Astrocyte (in vitro differentiated cells and primary cell): ENCODE data around the gene PGAM2. TPM values are rescaled to one million over a fixed set of nuclear protein-coding genes. Genes with fewer than 3 reads are reported as not detected.
A peak's percentile ranks its signal among the peaks of the same experiment; 100 is the strongest.

Experiments used
- DNase-seq: peaks from one replicate; pipeline ENCODE4 v3.0.0-alpha.2; 2010; ENCODE audit warnings: low read depth
- FAIRE-seq: peaks from 2 replicates; lab custom pipeline; 2011; peaks lifted over from hg19 to GRCh38; lab: Jason Lieb, UNC
- H2AFZ ChIP-seq: 2 replicates; pipeline ENCODE4 v1.6.0; 2012; ENCODE audit warnings: low read depth, low read length, inconsistent platforms
- H3K27ac ChIP-seq: 2 replicates; pipeline ENCODE4 v1.5.1; 2011; ENCODE audit warnings: low read depth, low read length, inconsistent platforms
- H3K27me3 ChIP-seq: 2 replicates; pipeline ENCODE4 v1.6.0; 2011; ENCODE audit warnings: low read length, inconsistent platforms; ENCODE audit not compliant: insufficient read depth
- H3K36me3 ChIP-seq: 2 replicates; pipeline ENCODE4 v1.5.1; 2011; ENCODE audit warnings: low read length, inconsistent platforms; ENCODE audit not compliant: insufficient read depth
- H3K4me1 ChIP-seq: 2 replicates; pipeline ENCODE4 v1.5.1; 2011; ENCODE audit warnings: low read length, inconsistent platforms; ENCODE audit not compliant: insufficient read depth
- H3K4me2 ChIP-seq: 2 replicates; pipeline ENCODE4 v1.6.0; 2012; ENCODE audit warnings: low read length, inconsistent platforms
- H3K4me3 ChIP-seq: 2 replicates; pipeline ENCODE4 v1.5.1; 2011; ENCODE audit warnings: low read depth, mild to moderate bottlenecking, low read length, inconsistent platforms; ENCODE audit not compliant: insufficient read depth
- H3K79me2 ChIP-seq: 2 replicates; pipeline ENCODE4 v1.6.0; 2012; ENCODE audit warnings: mild to moderate bottlenecking, low read length, inconsistent platforms; ENCODE audit not compliant: insufficient read depth
- H3K9ac ChIP-seq: 2 replicates; pipeline ENCODE4 v1.6.0; 2012; ENCODE audit warnings: mild to moderate bottlenecking, low read length, inconsistent platforms
- H3K9me3 ChIP-seq: 2 replicates; pipeline ENCODE4 v1.5.1; 2012; ENCODE audit warnings: low read depth, mild to moderate bottlenecking, low read length, inconsistent platforms; ENCODE audit not compliant: insufficient read depth
- H4K20me1 ChIP-seq: 2 replicates; pipeline ENCODE4 v1.6.0; 2012; ENCODE audit warnings: low read length, inconsistent platforms; ENCODE audit not compliant: insufficient read depth
- H3K27ac Mint-ChIP-seq: one replicate; pipeline ENCODE4 v1.8.0; 2021; ENCODE audit warnings: mild to moderate bottlenecking, mixed read lengths; ENCODE audit not compliant: unreplicated experiment
- H3K27me3 Mint-ChIP-seq: one replicate; pipeline ENCODE4 v1.8.0; 2021; ENCODE audit warnings: low read depth, mixed read lengths; ENCODE audit not compliant: unreplicated experiment
- H3K36me3 Mint-ChIP-seq: one replicate; pipeline ENCODE4 v1.8.0; 2021; ENCODE audit warnings: low read depth, mixed read lengths; ENCODE audit not compliant: unreplicated experiment
- H3K4me1 Mint-ChIP-seq: one replicate; pipeline ENCODE4 v1.8.0; 2021; ENCODE audit warnings: low read depth, mixed read lengths; ENCODE audit not compliant: unreplicated experiment
- H3K4me3 Mint-ChIP-seq: one replicate; pipeline ENCODE4 v1.8.0; 2021; ENCODE audit warnings: mild to moderate bottlenecking, moderate library complexity, mixed read lengths; ENCODE audit not compliant: unreplicated experiment
- H3K9me3 Mint-ChIP-seq: one replicate; pipeline ENCODE4 v1.8.0; 2021; ENCODE audit warnings: mild to moderate bottlenecking, mixed read lengths; ENCODE audit not compliant: unreplicated experiment
- CTCF ChIP-seq: IDR thresholded peaks from 2 replicates; pipeline ENCODE4 v1.5.1; 2011; ENCODE audit warnings: low read depth, mild to moderate bottlenecking, inconsistent platforms, low read length, moderate library complexity; ENCODE audit not compliant: insufficient read depth
- EZH2 ChIP-seq: IDR thresholded peaks from 2 replicates; pipeline ENCODE4 v1.6.1; 2012; ENCODE audit warnings: mild to moderate bottlenecking, low read length, inconsistent platforms; ENCODE audit not compliant: insufficient read depth
- total RNA-seq: library from RNA; stranded (reverse); gene quantifications from 2 replicates; pipeline ENCODE4 v1.2.1, GENCODE V29; 2021

Gene PGAM2
- total RNA-seq, 1 donor from 2014 or later = 0.79 TPM

GRCh38 chr7:44102846-44103565 is 37.6 kb upstream of the PGAM2 start:
- H3K36me3 ChIP-seq = no peaks in the 10 kb centered on the region
- H3K4me1 ChIP-seq = peaks cover 29% of the 10 kb centered on the region
- peak overlapping the region; percentile 22 for H2AFZ ChIP-seq
- peak overlapping the region; percentile 66 for H3K4me3 Mint-ChIP-seq
- H3K36me3 Mint-ChIP-seq = peaks cover 6% of the 10 kb centered on the region
- H3K4me2 ChIP-seq = no peak overlapping the region
- H3K27ac Mint-ChIP-seq = peak overlapping the region; percentile 81
- no peaks in the 10 kb centered on the region for H3K27me3 ChIP-seq
- FAIRE-seq = no peak
- peaks cover 34% of the 10 kb centered on the region for H3K4me1 Mint-ChIP-seq
- peaks cover 24% of the 10 kb centered on the region for H4K20me1 ChIP-seq
- H3K27me3 Mint-ChIP-seq = no peaks in the 10 kb centered on the region
- H3K9me3 Mint-ChIP-seq = no peaks in the 10 kb centered on the region
- no peak overlapping the region for H3K9ac ChIP-seq
- no peak for DNase-seq
- TF ChIP-seq EZH2 (no peak), CTCF (no peak)
- no peak overlapping the region for H3K27ac ChIP-seq
- H3K4me3 ChIP-seq = no peak overlapping the region
- H3K79me2 ChIP-seq = peaks cover 15% of the 10 kb centered on the region
- H3K9me3 ChIP-seq = no peaks in the 10 kb centered on the region

DNA sequence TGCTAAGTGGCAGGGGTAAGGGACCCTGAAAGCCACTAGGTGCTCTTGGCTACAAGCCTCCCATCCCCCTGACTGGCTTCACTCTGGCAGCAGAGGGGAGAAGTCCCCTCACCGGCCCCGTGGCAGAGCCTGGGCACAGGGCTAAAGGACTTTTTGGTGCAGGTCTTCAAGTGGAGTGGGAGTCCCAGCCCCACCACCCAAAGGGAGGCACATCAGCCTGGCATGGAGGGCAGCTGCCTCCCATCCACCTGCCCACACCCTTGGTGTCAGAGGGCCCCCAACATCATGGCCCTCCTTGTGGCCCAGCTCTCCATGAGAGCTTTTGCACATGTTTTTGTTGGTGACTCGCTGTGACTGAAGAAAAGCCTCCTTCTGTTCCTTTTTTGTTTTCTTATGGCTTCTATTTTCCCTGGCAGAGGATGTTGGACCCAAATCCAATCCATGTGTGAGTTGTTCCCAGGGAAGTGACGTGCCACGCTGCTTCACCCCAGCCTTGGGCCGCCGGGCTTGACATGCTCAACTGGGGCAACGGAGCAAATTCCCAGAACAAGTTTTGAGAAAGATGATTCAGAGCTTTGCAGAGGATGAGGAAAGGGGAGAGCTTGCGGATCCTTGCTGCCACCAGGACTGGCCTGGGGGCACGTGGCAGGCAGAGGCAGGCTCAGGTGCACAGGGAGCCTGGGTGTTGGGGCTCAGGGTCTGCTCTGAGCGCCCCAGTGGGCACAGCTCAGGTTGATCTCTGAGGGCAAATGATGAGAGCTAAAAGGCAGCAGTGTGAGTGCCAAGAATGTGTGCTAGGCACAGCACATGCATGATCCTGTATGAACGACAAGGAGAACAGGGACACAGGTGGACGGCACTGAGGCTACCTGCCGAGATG is 36.8 kb upstream of the PGAM2 start:
- H3K79me2 ChIP-seq = peaks cover 15% of the 10 kb centered on the region
- H3K27ac Mint-ChIP-seq = peak overlapping the region; percentile 81
- H3K9me3 Mint-ChIP-seq = no peaks in the 10 kb centered on the region
- H3K9ac ChIP-seq = no peak overlapping the region
- no peak overlapping the region for H3K4me3 ChIP-seq
- no peaks in the 10 kb centered on the region for H3K27me3 Mint-ChIP-seq
- H3K9me3 ChIP-seq = no peaks in the 10 kb centered on the region
- DNase-seq (peak; percentile 53), FAIRE-seq (no peak)
- TF ChIP-seq CTCF = no peak
- no peak for TF ChIP-seq EZH2
- peaks cover 19% of the 10 kb centered on the region for H4K20me1 ChIP-seq
- peaks cover 6% of the 10 kb centered on the region for H3K36me3 Mint-ChIP-seq
- H3K4me2 ChIP-seq = no peak overlapping the region
- H2AFZ ChIP-seq = peak overlapping the region; percentile 22
- H3K4me1 ChIP-seq = peaks cover 29% of the 10 kb centered on the region
- H3K4me3 Mint-ChIP-seq = peak overlapping the region; percentile 17
- H3K27me3 ChIP-seq = no peaks in the 10 kb centered on the region
- no peaks in the 10 kb centered on the region for H3K36me3 ChIP-seq
- H3K27ac ChIP-seq = no peak overlapping the region
- H3K4me1 Mint-ChIP-seq = peaks cover 34% of the 10 kb centered on the region
